Muscle layer of duodenum (tissue), 2 donors: ENCODE results near the gene DNAJC8.

Experiments used
- H3K27ac ChIP-seq: one replicate; pipeline ENCODE4 v1.7.0; 2013; ENCODE audit warnings: mild to moderate bottlenecking, low read length
- H3K27me3 ChIP-seq: one replicate; pipeline ENCODE4 v1.7.0; 2013; ENCODE audit warnings: low read depth, mild to moderate bottlenecking, control low read depth, low read length
- H3K36me3 ChIP-seq, 2 donors: one replicate each; pipeline ENCODE4 v1.7.0; 2013; ENCODE audit warnings: low read length in 2 of 2, control low read depth in 1 of 2, mild to moderate bottlenecking in 1 of 2; ENCODE audit not compliant: insufficient read depth in 2 of 2, control insufficient read depth in 1 of 2
- H3K4me1 ChIP-seq, 2 donors: one replicate each; pipeline ENCODE4 v1.7.0; 2013; ENCODE audit warnings: low read length in 2 of 2, mild to moderate bottlenecking in 2 of 2, control low read depth in 1 of 2, moderate library complexity in 1 of 2; ENCODE audit not compliant: insufficient read depth in 2 of 2, control insufficient read depth in 1 of 2
- H3K4me3 ChIP-seq, 2 donors: one replicate each; pipeline ENCODE4 v1.7.0; 2013; ENCODE audit warnings: low read length in 2 of 2, low read depth in 1 of 2, mild to moderate bottlenecking in 1 of 2
- H3K9me3 ChIP-seq, 2 donors: one replicate each; pipeline ENCODE4 v1.7.0; 2013; ENCODE audit warnings: low read length in 2 of 2, control low read depth in 1 of 2, mild to moderate bottlenecking in 1 of 2; ENCODE audit not compliant: control insufficient read depth in 1 of 2
- donor health status: healthy.

The DNAJC8 gene

DNA sequence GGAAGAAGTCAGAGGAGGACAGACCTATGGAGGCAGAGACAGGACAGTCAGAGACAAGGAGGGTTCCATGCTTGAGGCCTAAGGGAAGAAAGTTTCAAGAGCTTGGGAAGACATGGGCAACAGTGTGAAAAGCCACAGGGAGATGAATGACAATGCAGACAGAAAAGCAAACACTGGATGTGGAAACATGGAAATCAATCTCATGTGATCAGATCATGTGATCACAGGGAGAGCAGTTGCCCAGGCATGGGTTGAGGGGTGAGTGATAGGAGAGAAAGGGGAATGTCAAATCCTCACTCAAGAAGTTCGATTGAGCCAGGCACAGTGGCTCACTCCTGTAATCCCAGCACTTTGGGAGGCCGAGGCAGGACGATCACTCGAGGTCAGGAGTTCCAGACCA is 73.6 kb downstream of the DNAJC8 start:
- H3K9me3 ChIP-seq = no peaks in the 10 kb centered on the region
- H3K36me3 ChIP-seq = no peaks in the 10 kb centered on the region
- H3K27ac ChIP-seq = no peak overlapping the region
- H3K4me3 ChIP-seq = no peak overlapping the region
- no peaks in the 10 kb centered on the region for H3K27me3 ChIP-seq
- H3K4me1 ChIP-seq = peaks cover 0 to 8% of the 10 kb centered on the region in 2 donors

GRCh38 chr1:28157894-28158293 is 74.9 kb downstream of the DNAJC8 start:
- Histone ChIP-seq H3K4me1 (no peaks in the 10 kb centered on the region), H3K36me3 (no peaks in the 10 kb centered on the region), H3K9me3 (no peaks in the 10 kb centered on the region)

GRCh38 chr1:28156821-28157220 is 76.0 kb downstream of the DNAJC8 start:
- no peak overlapping the region for H3K27ac ChIP-seq
- no peaks in the 10 kb centered on the region for H3K36me3 ChIP-seq

More at GRCh38 chr1:28157894-28158293, 74.9 kb downstream of the DNAJC8 start:
- Histone ChIP-seq H3K27ac (no peak overlapping the region), H3K4me3 (no peak overlapping the region), H3K27me3 (no peaks in the 10 kb centered on the region)

GRCh38 chr1:28155628-28156027 is 77.2 kb downstream of the DNAJC8 start:
- Histone ChIP-seq H3K9me3 (no peaks in the 10 kb centered on the region), H3K4me3 (no peak overlapping the region), H3K27ac (no peak overlapping the region), H3K27me3 (no peaks in the 10 kb centered on the region), H3K4me1 (no peaks in the 10 kb centered on the region), H3K36me3 (peaks cover 0 to under 1% of the 10 kb centered on the region in 2 donors)

More at GRCh38 chr1:28156821-28157220, 76.0 kb downstream of the DNAJC8 start:
- no peaks in the 10 kb centered on the region for H3K27me3 ChIP-seq
- H3K4me1 ChIP-seq = no peaks in the 10 kb centered on the region
- no peaks in the 10 kb centered on the region for H3K9me3 ChIP-seq
- H3K4me3 ChIP-seq = no peak overlapping the region

DNA sequence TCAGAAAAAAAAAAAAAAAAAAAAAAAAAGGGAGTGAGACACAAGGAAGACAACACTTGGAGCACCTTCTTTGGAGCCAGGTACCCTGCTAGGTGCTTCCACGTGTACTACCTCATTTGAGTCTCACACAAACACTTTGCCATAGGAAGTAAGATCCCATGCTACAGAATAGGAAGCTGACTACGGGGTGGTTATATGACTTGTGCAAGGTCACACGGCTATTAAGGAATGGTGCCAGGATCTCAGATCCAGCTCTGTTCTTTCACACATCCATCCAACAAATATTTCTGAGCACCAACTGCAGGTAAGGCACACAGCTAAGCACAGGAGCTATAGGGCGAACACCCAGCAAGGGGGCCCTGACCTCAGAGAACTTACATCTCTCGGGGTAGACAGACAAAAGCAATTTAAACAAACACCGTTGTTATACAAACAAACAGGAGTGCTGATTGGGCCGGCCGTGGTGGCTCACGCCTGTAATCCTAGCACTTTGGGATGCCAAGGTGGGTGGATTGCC is 78.7 kb downstream of the DNAJC8 start:
- H3K27me3 ChIP-seq = no peaks in the 10 kb centered on the region
- no peaks in the 10 kb centered on the region for H3K9me3 ChIP-seq
- no peak overlapping the region for H3K27ac ChIP-seq
- no peak overlapping the region for H3K4me3 ChIP-seq
- H3K4me1 ChIP-seq = no peaks in the 10 kb centered on the region
- H3K36me3 ChIP-seq = peaks cover 0 to 8% of the 10 kb centered on the region in 2 donors
